Fibroblast of upper back skin (primary cell): Measurements from ENCODE around the gene DAB1.

Experiments
- DNase-seq: peaks from one replicate; pipeline ENCODE4 v3.0.0-alpha.2; 2013

The DAB1 gene

GRCh38 chr1:57423656-57424211 lies at the start of gene DAB1:
Gene DAB1, minus strand, starts transcription at chr1:57424060. Its CDS starts 133,030 bp downstream, at chr1:57291030.
- no peak for DNase-seq

GRCh38 chr1:57473448-57473847 lies 49.6 kb upstream of the DAB1 start:
- peak; percentile 79 for DNase-seq

GRCh38 chr1:57471995-57472394 lies 48.1 kb upstream of the DAB1 start:
- no peak for DNase-seq

- peak; percentile 85 for DNase-seq
These were observed 46.2 kb upstream of the DAB1 start for GRCh38 chr1:57470036-57470435.

GRCh38 chr1:57468641-57469523 lies 45.0 kb upstream of the DAB1 start:
- peak; percentile 98 for DNase-seq

- no peak for DNase-seq
These were observed 44.0 kb upstream of the DAB1 start for GRCh38 chr1:57467830-57468229.

- DNase-seq: peak; percentile 32
These were observed 40.9 kb upstream of the DAB1 start for GRCh38 chr1:57464756-57465155.

- no peak for DNase-seq
These were observed 39.5 kb upstream of the DAB1 start for GRCh38 chr1:57463343-57463742.

- no peak for DNase-seq
These were observed 37.5 kb upstream of the DAB1 start for GRCh38 chr1:57461405-57461804.

GRCh38 chr1:57451516-57451915 lies 27.7 kb upstream of the DAB1 start:
- DNase-seq: no peak

- DNase-seq: no peak
These were observed 27.1 kb upstream of the DAB1 start for GRCh38 chr1:57450981-57451380.

- DNase-seq: no peak
These were observed 23.7 kb upstream of the DAB1 start for GRCh38 chr1:57447551-57447950.

- no peak for DNase-seq
These were observed 19.1 kb upstream of the DAB1 start for GRCh38 chr1:57443004-57443403.

- DNase-seq: no peak
These were observed 16.2 kb upstream of the DAB1 start for GRCh38 chr1:57440096-57440495.

- no peak for DNase-seq
These were observed 7.5 kb upstream of the DAB1 start for GRCh38 chr1:57431400-57431799.

GRCh38 chr1:57424231-57425027 lies 569 bp upstream of the DAB1 start:
- DNase-seq: peak; percentile 33

- DNase-seq: no peak
These were observed 665 bp downstream of the DAB1 start for GRCh38 chr1:57423135-57423655.

- peak; percentile 24 for DNase-seq
These were observed 1.4 kb downstream of the DAB1 start for GRCh38 chr1:57422271-57423134.

- no peak for DNase-seq
These were observed 2.1 kb downstream of the DAB1 start for GRCh38 chr1:57421806-57422205.

- DNase-seq: no peak
These were observed 2.7 kb downstream of the DAB1 start for GRCh38 chr1:57420981-57421785.

GRCh38 chr1:57418971-57419370 lies 4.9 kb downstream of the DAB1 start:
- no peak for DNase-seq
